Dendritic cell treated with granulocyte-macrophage colony-stimulating factor and Interleukin-4, amounts not matched to agents 40 ng/mL and 50 ng/mL, for 4 days (primary cell): ENCODE data around the gene PGD.
"Not testable (repeated sequence)": the region's sequence is repeated elsewhere in the genome, so short reads cannot be mapped to it uniquely, and the experiment has no call there.

Experiments used
- H3K27ac Mint-ChIP-seq: one replicate; pipeline ENCODE4 v1.8.0; 2022; ENCODE audit warnings: mild to moderate bottlenecking, mixed read lengths
- H3K27me3 Mint-ChIP-seq: one replicate; pipeline ENCODE4 v1.8.0; 2022; ENCODE audit warnings: mild to moderate bottlenecking, mixed read lengths
- H3K36me3 Mint-ChIP-seq: one replicate; pipeline ENCODE4 v1.8.0; 2022; ENCODE audit warnings: low read depth, mixed read lengths
- H3K4me1 Mint-ChIP-seq: one replicate; pipeline ENCODE4 v1.8.0; 2022; ENCODE audit warnings: low read depth, mixed read lengths
- H3K4me3 Mint-ChIP-seq: one replicate; pipeline ENCODE4 v1.8.0; 2022; ENCODE audit warnings: mild to moderate bottlenecking, moderate library complexity, mixed read lengths
- H3K9me3 Mint-ChIP-seq: one replicate; pipeline ENCODE4 v1.8.0; 2022; ENCODE audit warnings: mixed read lengths
- intact Hi-C: fragments of 100-400 bp; cut with micrococcal nuclease; formaldehyde crosslinking; loops from one replicate; pipeline ENCODE4 v1.15.0; 2022

The PGD gene

DNA sequence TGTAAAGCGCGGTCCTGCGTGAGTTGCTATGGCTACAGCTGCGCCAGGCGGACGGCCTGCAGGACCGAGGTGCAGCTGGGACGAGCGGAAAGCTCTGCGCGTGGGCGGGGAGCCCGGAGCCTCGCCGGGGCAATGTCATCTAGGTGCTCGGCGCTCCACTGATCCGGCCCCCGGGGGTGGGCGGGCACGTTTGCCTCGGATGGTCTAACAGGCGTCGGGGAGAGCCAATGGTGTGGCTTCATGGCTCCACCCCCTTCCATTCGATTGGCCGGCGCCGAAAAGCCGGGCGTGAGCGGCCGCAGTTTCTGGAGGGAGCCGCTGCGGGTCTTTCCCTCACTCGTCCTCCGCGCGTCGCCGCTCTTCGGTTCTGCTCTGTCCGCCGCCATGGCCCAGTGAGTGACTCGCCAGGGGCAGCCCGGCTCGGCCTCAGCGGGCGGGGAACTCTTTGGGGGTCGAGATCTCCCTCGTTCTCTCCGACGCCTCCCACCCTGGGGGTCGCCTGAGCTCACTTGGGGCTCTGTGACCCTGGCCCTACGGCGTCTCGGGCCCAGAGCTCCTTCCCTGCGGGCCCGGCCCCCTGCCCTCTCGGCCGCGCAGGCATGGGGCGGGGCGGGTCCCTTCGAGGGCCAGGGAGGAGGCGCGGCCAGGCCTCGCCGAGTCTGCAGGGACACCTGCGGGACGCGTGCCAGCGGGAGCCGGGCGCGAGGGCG lies at the start of gene PGD:
TSS of gene PGD (plus strand) at position 331 of the 710 bp plus-strand sequence. CDS start at position 385, 54 bp downstream.
- intact Hi-C loops, result loop anchor here (1.0 kb wide), 1 partner anchor 11 kb away; no protein-coding TSS in a partner anchor
- Mint-ChIP-seq H3K27ac (peak within 1 kb of the TSS; percentile 89), H3K4me1 (peaks cover 40% of the 10 kb centered on the region), H3K36me3 (peaks cover 55% of the 10 kb centered on the region), H3K9me3 (peaks cover 6% of the 10 kb centered on the region), H3K27me3 (no peaks in the 10 kb centered on the region), H3K4me3 (peak within 1 kb of the TSS; percentile 84)

DNA sequence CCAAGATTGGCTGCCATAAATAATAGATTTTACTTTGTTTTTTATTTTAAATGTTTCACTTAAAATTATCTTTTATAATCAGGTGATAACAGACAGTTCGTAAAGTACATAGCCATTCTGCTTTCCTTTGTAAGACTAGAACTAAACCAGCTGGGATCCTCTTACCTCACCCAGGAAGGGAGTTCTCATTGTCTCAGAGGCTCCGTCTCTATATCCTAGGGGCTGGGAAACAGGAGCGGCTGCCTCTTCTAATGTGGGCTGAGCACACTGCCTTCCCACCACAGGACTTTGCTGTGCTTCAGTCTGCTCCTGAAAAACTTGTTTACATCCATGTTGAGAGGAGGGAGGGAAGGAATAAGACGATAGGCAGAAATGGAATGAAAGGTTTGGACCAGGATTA lies 45.6 kb upstream of the PGD start:
- Mint-ChIP-seq H3K4me3 (no peak overlapping the region), H3K9me3 (no peaks in the 10 kb centered on the region), H3K27ac (no peak overlapping the region), H3K27me3 (no peaks in the 10 kb centered on the region), H3K4me1 (no peaks in the 10 kb centered on the region), H3K36me3 (peaks cover 63% of the 10 kb centered on the region)
- intact Hi-C loops, result no loop called here

DNA sequence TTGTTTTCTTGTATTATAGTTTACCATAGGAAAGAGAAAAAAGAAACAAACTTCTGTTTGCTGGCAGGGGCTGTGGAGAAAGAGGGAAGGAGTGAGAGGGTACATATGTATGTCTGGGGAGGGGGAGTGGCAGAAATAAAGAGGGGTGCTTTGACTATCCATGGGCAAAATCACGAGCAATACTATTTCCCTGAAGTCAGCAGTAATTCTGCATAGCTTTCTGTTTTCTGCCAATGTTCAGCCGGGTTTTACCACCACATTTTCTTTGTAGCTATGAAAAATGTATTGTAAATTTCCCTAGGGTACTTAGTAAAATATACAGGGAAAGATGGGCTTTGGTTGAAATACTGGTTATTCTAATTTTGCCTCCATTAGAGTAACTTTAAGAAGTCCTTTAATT lies 45.2 kb upstream of the PGD start:
- no peak overlapping the region for H3K4me3 Mint-ChIP-seq
- no peaks in the 10 kb centered on the region for H3K27me3 Mint-ChIP-seq
- H3K9me3 Mint-ChIP-seq, result no peaks in the 10 kb centered on the region
- intact Hi-C loops, result no loop called here
- no peak overlapping the region for H3K27ac Mint-ChIP-seq
- H3K36me3 Mint-ChIP-seq, result peaks cover 59% of the 10 kb centered on the region
- H3K4me1 Mint-ChIP-seq, result no peaks in the 10 kb centered on the region

DNA sequence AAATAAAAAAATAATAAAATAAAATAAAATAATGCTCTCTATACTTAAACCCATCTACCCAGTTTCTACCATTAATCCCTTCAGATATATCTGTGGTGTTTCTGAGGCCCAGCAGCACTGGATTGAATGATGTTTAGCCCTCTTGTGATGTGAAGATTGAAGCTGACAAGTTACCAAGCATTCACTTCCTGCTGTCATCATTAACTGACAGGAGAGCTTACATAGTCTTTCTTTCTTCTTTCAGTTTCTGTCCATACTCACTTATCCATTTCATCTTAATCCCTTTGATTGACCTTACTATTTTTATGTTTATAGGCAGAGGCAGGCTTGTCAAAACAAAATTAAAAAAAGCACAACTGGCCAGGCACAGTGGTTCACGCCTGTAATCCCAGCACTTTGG lies 38.8 kb upstream of the PGD start:
- peaks cover 5% of the 10 kb centered on the region for H3K4me1 Mint-ChIP-seq
- no peak overlapping the region for H3K4me3 Mint-ChIP-seq
- no peaks in the 10 kb centered on the region for H3K9me3 Mint-ChIP-seq
- intact Hi-C loops, result no loop called here
- H3K27me3 Mint-ChIP-seq, result no peaks in the 10 kb centered on the region
- H3K27ac Mint-ChIP-seq, result no peak overlapping the region
- H3K36me3 Mint-ChIP-seq, result peaks cover 61% of the 10 kb centered on the region

DNA sequence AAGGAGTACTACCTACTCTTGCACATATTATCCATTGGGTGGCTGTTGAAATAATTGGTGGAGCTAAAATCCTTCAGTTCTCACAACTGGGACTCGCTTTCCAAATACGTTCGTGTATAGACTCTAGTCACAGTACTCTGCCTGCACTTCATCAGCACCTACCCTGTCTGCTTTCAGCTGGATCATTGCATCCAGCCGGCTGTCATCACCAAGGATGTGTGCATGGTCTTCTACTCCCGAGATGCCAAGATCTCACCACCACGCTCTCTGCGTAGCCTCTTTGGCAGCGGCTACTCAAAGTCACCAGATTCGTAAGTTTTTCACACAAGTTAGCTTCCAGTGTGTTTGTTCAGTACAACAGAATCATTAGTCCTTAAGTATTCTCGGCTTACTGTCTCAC lies 37.3 kb upstream of the PGD start:
- H3K9me3 Mint-ChIP-seq, result no peaks in the 10 kb centered on the region
- no peak overlapping the region for H3K27ac Mint-ChIP-seq
- intact Hi-C loops, result no loop called here
- H3K36me3 Mint-ChIP-seq, result peaks cover 70% of the 10 kb centered on the region
- peaks cover 5% of the 10 kb centered on the region for H3K4me1 Mint-ChIP-seq
- H3K27me3 Mint-ChIP-seq, result no peaks in the 10 kb centered on the region
- no peak overlapping the region for H3K4me3 Mint-ChIP-seq

DNA sequence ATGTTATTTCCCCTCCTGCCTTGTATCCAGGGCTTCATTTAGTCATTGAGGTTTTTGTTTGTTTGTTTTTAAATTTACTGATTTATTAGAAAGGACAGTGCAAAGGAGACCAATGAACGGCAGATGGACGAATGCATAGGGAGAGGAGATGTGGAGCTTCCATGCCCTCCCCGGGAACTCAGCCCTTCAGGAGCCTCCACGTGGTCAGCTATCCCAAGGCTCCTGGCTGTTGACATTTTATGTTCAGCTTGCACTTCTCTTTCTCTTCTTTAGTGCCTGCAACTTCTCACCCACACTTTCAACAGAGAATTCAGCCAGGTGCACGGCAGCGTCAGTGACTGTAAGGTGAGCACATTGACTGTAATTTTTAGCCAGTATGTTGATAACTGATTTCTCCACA lies 30.7 kb upstream of the PGD start:
- Mint-ChIP-seq H3K4me3 (no peak overlapping the region), H3K4me1 (no peaks in the 10 kb centered on the region), H3K27me3 (no peaks in the 10 kb centered on the region), H3K27ac (no peak overlapping the region), H3K36me3 (peaks cover 95% of the 10 kb centered on the region), H3K9me3 (no peaks in the 10 kb centered on the region)
- intact Hi-C loops, result no loop called here

DNA sequence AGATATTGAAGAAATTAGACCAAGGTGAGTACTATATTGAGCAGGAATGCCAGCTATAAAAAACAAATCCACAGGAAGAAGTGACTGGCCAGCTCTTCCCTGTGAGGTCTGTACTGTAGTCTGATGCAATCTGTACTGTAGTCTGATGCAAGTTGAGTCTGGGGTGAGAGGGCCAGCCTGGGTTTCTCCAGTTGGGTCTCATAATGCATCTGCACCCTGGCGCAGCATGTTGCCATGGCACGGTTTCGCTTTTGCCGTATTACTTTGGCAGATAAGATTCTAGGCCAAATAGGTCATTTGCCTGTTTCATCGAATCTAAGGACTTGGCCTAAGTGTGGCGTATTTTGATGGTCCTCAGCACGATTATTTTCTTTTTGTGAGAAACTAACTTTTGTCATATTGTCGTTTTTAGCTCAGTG lies 24.4 kb upstream of the PGD start:
- Mint-ChIP-seq H3K4me3 (no peak overlapping the region), H3K27ac (no peak overlapping the region)
- intact Hi-C loops, result no loop called here

DNA sequence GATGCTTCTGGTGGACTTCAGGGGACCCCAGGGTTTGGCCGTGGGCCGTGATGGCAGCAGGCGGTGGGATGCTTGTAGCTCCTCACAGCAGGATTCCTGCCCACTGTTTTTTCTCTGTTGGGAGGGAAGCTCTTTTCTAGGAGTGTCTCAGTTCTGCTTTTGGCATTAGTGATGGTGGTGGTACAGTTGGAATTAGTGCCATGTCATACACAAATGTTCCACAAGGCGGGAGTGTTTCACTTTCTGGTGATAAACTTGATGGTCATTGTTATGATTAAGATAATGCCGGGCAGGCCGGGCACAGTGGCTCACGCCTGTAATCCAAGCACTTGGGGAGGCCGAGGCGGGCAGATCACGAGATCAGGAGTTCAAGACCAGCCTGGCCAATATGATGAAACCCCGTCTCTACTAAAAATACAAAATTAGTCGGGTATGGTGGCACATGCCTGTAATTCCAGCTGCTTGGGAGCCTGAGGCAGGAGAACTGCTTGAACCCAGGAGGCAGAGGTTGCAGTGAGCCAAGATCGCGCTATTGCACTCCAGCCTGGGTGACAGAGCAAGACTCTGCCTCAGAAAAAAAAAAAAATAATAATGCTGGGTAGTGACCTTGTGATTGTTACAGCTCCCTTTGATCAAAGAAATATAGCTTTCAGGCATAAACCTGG lies 21.4 kb upstream of the PGD start:
- H3K9me3 Mint-ChIP-seq, H3K4me3 Mint-ChIP-seq, H3K27me3 Mint-ChIP-seq: not testable (repeated sequence)
- intact Hi-C loops, result loop anchor here (1.0 to 2.0 kb wide), 3 partner anchors 11 to 117 kb away; no protein-coding TSS in a partner anchor
- Mint-ChIP-seq H3K36me3 (peaks cover 80% of the 10 kb centered on the region), H3K4me1 (peaks cover 40% of the 10 kb centered on the region), H3K27ac (peak overlapping the region; percentile 82)

More for the DNA sequence above, 24.4 kb upstream of the PGD start:
- H3K27me3 Mint-ChIP-seq, result no peaks in the 10 kb centered on the region
- peaks cover 94% of the 10 kb centered on the region for H3K36me3 Mint-ChIP-seq
- no peaks in the 10 kb centered on the region for H3K9me3 Mint-ChIP-seq
- H3K4me1 Mint-ChIP-seq, result peaks cover 29% of the 10 kb centered on the region

DNA sequence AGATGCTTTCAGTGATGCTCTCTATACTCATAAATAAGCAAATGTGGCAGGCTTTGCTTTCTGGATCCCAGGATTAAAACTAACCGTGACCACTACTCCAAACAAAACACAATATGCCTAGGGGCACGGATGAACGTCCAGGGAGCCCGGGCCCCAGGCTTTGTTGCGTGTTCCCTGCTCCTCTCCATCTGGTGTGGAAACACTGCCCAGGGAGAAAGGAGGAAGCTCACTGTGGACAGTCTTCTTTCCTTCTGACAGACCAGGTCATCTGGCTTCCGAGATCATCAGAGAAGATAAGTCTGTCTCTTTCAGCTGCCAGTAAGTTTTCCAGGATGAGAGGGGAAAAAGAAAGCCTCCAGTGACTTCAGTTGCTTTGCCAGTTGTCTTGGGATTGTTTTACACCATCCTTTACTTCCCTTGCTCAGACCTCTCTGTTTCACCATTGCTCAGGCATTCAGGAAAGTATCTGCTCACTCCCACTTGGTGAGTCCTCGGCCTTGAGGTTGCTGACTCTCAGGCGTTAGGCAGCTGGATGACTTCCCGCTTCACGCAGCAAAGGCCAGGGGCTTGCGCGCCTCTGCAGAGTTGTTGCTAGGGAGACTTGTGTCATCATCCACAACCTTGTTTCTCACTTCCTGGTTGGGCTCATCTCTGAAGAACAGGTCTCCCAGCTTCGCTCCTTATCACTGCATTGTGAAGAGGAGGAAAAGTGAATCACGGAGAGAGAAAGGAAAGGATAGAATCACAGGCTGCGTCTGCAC lies 20.6 kb upstream of the PGD start:
- Mint-ChIP-seq H3K9me3 (no peaks in the 10 kb centered on the region), H3K4me3 (no peak overlapping the region), H3K4me1 (peaks cover 40% of the 10 kb centered on the region), H3K36me3 (peaks cover 80% of the 10 kb centered on the region), H3K27ac (peak overlapping the region; percentile 82), H3K27me3 (no peaks in the 10 kb centered on the region)
- intact Hi-C loops, result loop anchor here (1.0 kb wide), 1 partner anchor 10 kb away; no protein-coding TSS in a partner anchor

DNA sequence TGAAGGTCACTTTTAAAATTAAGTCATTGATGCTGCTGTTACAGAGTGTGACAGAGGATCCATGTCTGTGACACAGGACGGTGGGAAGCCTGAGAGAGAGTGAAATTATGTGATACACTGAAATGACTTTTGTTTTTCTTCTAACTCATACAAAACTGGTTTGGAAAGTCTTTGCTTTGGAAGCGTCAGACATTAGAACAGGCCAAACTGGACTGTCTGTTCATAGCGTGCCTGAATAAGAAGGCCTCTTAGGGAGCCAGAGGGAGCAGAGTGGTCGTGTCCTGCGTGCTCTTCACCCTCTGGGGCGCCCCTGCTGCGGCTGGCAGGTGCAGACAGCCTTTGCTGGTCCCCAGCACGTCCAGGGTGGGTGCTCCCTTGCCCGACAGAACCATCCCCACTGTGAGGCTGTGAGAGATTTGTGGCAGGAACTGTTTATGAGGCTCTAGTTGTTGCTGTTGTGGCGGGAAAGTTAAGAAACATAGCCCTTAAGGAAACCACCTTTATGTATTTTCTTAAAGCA lies 19.7 kb upstream of the PGD start:
- Mint-ChIP-seq H3K27ac (peak overlapping the region; percentile 82), H3K4me1 (peaks cover 42% of the 10 kb centered on the region), H3K36me3 (peaks cover 79% of the 10 kb centered on the region), H3K4me3 (no peak overlapping the region), H3K9me3 (no peaks in the 10 kb centered on the region), H3K27me3 (no peaks in the 10 kb centered on the region)
- intact Hi-C loops, result no loop called here

DNA sequence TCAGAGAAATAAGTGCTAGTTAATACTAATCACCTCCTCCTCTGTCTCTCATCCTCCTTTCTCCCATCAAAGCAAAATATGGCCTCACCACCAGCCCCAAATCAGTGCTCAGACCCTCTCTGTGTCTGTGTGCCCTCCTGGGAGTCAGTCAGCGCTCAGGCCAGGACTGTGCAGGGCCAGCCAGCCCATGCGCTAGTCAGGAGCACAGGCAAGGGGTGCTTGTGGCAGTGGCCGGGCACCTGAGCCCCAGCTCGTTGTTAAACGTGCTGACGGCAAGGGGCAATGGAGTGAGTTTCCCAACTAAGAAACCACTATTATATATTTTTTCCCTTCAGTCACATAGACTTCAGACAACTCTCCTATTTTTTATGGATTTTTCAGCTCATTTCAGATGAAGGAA lies 19.2 kb upstream of the PGD start:
- intact Hi-C loops, result no loop called here
- peaks cover 47% of the 10 kb centered on the region for H3K4me1 Mint-ChIP-seq
- peaks cover 79% of the 10 kb centered on the region for H3K36me3 Mint-ChIP-seq
- no peak overlapping the region for H3K4me3 Mint-ChIP-seq
- no peaks in the 10 kb centered on the region for H3K9me3 Mint-ChIP-seq
- peak overlapping the region; percentile 45 for H3K27ac Mint-ChIP-seq
- H3K27me3 Mint-ChIP-seq, result no peaks in the 10 kb centered on the region

DNA sequence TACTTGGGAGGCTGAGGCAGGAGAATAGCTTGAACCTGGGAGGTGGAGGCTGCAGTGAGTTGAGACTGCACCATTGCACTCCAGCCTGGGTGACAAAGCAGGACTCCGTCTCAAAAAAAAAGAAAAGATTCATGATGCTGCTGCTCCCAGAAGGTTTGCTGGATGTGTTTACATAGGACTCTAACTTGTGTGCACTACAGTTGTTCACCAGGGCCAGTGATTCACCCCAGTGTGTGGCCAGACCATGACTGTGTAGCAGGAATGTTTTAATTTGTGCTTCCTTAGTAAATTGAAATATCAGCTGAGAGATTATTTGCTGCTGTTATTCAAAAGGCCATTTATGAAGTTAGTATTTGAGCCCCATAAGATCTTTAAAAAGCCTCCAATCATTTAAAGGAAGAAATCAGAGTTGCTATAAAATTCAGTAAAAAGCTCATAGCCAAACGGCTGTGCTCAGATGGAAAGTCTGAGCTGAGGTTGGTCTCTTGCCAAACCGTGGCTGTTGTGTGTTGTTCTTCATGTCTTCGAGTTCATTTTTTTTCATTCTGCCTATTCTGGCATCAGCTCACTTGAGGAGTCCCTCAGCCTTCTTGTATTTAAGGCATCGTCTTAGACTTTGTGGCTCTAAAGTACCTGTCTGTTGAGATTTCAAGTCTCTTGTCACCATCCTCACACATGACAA lies 18.1 kb upstream of the PGD start:
- Mint-ChIP-seq H3K4me3 (no peak overlapping the region), H3K27me3 (no peaks in the 10 kb centered on the region), H3K36me3 (peaks cover 79% of the 10 kb centered on the region), H3K4me1 (peaks cover 55% of the 10 kb centered on the region), H3K9me3 (no peaks in the 10 kb centered on the region), H3K27ac (peak overlapping the region; percentile 45)
- intact Hi-C loops, result no loop called here

DNA sequence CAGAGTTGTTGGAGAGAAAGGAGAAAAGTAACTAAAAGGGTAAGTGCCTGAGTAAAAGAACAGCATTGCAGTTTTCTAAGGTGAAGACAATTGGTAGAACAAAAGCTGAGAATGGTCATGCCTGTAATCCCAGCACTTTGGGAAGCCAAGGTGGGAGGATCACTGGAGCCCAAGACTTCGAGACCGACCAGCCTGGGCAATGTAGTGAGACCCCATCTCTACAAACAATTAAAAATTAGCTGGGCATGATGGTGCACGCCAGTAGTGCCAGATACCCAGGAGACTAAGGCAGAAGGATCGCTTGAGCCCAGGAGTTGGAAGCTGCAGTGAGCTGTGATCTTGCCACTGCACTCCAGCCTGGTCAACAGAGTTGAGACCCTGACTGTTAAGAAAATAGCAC lies 15.2 kb upstream of the PGD start:
- Mint-ChIP-seq H3K27me3 (no peaks in the 10 kb centered on the region), H3K27ac (no peak overlapping the region), H3K9me3 (no peaks in the 10 kb centered on the region), H3K4me1 (peaks cover 46% of the 10 kb centered on the region), H3K36me3 (peaks cover 57% of the 10 kb centered on the region), H3K4me3 (no peak overlapping the region)
- intact Hi-C loops, result loop anchor here (2.0 kb wide), 1 partner anchor 17 kb away; no protein-coding TSS in a partner anchor
